Gastroesophageal sphincter (tissue), 4 donors: Measurements from ENCODE around the gene SLC24A3. TPM values are rescaled to one million over a fixed set of nuclear protein-coding genes. Genes with fewer than 3 reads are reported as not detected.

ENCODE experiments used
- ATAC-seq: fragments of 150-250 bp; one replicate; pipeline ENCODE4 v1.9.1; 2016; ENCODE audit warnings: mild to moderate bottlenecking, moderate library complexity
- H3K27ac ChIP-seq, 4 donors: fragments of 200-600 bp; sonication (generic) in 3 of 4; 1 replicate in 3 of 4; 2 replicates in 1 of 4; pipeline ENCODE4 v1.5.1; 2016 to 2019
- H3K27me3 ChIP-seq: fragments of 200-600 bp; sonication (generic); one replicate; pipeline ENCODE4 v1.5.1; 2019
- H3K36me3 ChIP-seq, 2 donors: fragments of 200-600 bp; sonication (generic); one replicate each; pipeline ENCODE4 v1.5.1; 2019; ENCODE audit warnings: control low read depth in 1 of 2
- H3K4me1 ChIP-seq, 3 donors: fragments of 200-600 bp; sonication (generic); 1 replicate in 2 of 3; 2 replicates in 1 of 3; pipeline ENCODE4 v1.5.1; 2016 to 2019; ENCODE audit warnings: control low read depth in 2 of 3
- H3K4me3 ChIP-seq, 2 donors: fragments of 200-600 bp; sonication (generic); one replicate each; pipeline ENCODE4 v1.5.1; 2019; ENCODE audit warnings: mild to moderate bottlenecking in 1 of 2, moderate library complexity in 1 of 2
- H3K9me3 ChIP-seq, 3 donors: fragments of 200-600 bp; sonication (generic); one replicate each; pipeline ENCODE4 v1.5.1; 2017 to 2019; ENCODE audit warnings: control low read depth in 2 of 3
- EP300 ChIP-seq: sonication (generic); formaldehyde crosslinking; IDR thresholded peaks from one replicate; pipeline ENCODE4 v1.6.1; 2017; ENCODE audit warnings: antibody characterized with exemption, mild to moderate bottlenecking
- POLR2A ChIP-seq, 2 donors: fragments of 450-650 bp; IDR thresholded peaks; one replicate each; pipeline ENCODE4 v1.6.1; 2017; ENCODE audit warnings: antibody characterized with exemption in 2 of 2, mild to moderate bottlenecking in 2 of 2, moderate library complexity in 1 of 2
- POLR2AphosphoS5 ChIP-seq: sonication (generic); formaldehyde crosslinking; IDR thresholded peaks from one replicate; pipeline ENCODE4 v1.6.1; 2017; ENCODE audit warnings: antibody characterized with exemption
- WGBS, 2 donors: methylation state at CpG; one replicate each; pipeline ENCODE4 v1.1.5; 2018; ENCODE audit warnings: low coverage in 1 of 2; 5-methylcytosine and 5-hydroxymethylcytosine counted together
- total RNA-seq, 4 donors: library from RNA; depleted of rRNA; stranded (reverse); fragments of >200 nt; gene quantifications; one replicate each; pipeline ENCODE4 v1.1.0, GENCODE V29; 2016
- TF ChIP-seq, protein P1 (sequence below), 4 experiments: fragments of 200-600 bp in 2 of 4; fragments of 450-650 bp in 2 of 4; sonication (generic) in 1 of 4; IDR thresholded peaks; one replicate each; pipeline ENCODE4 v1.5.1; 2017 to 2019; ENCODE audit warnings: antibody characterized with exemption in 4 of 4, mild to moderate bottlenecking in 2 of 4, moderate library complexity in 2 of 4

SLC24A3 gene
- total RNA-seq, 4 donors from 2014 or later: 2.7 to 13.5 (median 5.5) TPM

GRCh38 chr20:19314621-19315020 is 102.2 kb downstream of the SLC24A3 start:
- H3K36me3 ChIP-seq: no peaks in the 10 kb centered on the region
- no peaks in the 10 kb centered on the region for H3K27me3 ChIP-seq
- WGBS, 2 donors: 81 to 96% methylated on average over 5 to 7 of the region's 7 CpGs
- no peaks in the 10 kb centered on the region for H3K9me3 ChIP-seq
- no peak overlapping the region for H3K4me3 ChIP-seq
- ATAC-seq: no peak
- H3K4me1 ChIP-seq: peaks cover 0 to 6% (median 0%) of the 10 kb centered on the region in 3 donors
- no peak overlapping the region for H3K27ac ChIP-seq
- TF ChIP-seq POLR2AphosphoS5: no peak
- TF ChIP-seq, protein P1, sequence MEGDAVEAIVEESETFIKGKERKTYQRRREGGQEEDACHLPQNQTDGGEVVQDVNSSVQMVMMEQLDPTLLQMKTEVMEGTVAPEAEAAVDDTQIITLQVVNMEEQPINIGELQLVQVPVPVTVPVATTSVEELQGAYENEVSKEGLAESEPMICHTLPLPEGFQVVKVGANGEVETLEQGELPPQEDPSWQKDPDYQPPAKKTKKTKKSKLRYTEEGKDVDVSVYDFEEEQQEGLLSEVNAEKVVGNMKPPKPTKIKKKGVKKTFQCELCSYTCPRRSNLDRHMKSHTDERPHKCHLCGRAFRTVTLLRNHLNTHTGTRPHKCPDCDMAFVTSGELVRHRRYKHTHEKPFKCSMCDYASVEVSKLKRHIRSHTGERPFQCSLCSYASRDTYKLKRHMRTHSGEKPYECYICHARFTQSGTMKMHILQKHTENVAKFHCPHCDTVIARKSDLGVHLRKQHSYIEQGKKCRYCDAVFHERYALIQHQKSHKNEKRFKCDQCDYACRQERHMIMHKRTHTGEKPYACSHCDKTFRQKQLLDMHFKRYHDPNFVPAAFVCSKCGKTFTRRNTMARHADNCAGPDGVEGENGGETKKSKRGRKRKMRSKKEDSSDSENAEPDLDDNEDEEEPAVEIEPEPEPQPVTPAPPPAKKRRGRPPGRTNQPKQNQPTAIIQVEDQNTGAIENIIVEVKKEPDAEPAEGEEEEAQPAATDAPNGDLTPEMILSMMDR (IDR thresholded peaks at IDR 0.05): no peak
- TF ChIP-seq EP300: no peak
- no peak for TF ChIP-seq POLR2A (IDR thresholded peaks at IDR 0.05)

GRCh38 chr20:19317237-19318069 is 105.0 kb downstream of the SLC24A3 start:
- Histone ChIP-seq H3K36me3 (no peaks in the 10 kb centered on the region), H3K4me1 (peaks cover 0 to 6% (median 0%) of the 10 kb centered on the region in 3 donors), H3K27ac (no peak overlapping the region), H3K4me3 (no peak overlapping the region), H3K9me3 (no peaks in the 10 kb centered on the region), H3K27me3 (no peaks in the 10 kb centered on the region)
- 52 to 56% methylated on average over 3 to 4 of the region's 5 CpGs for WGBS, 2 donors
- no peak for TF ChIP-seq POLR2A (IDR thresholded peaks at IDR 0.05)
- TF ChIP-seq EP300: no peak
- TF ChIP-seq, protein P1 (IDR thresholded peaks at IDR 0.05): no peak
- no peak for TF ChIP-seq POLR2AphosphoS5
- ATAC-seq: no peak

DNA sequence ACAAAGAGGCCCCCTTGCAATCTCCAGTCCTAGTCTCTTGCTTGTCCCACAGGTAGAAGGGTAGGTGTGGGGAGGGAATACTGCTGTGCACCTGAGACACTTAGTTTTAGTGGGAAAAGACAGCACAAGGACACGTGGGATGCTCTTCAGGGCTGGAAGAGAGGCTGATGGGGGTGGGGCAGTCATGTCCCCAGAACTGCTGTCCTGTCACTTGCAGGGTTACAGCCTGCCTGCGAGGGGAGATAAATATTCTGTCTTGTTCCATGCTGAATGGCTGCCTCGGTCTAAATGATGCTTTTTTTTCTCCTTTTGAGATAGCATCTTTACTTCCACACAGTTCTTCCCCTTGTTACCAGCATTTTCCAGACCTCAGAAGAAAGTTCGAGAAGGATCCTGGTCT is 106.2 kb downstream of the SLC24A3 start:
- no peak for ATAC-seq
- no peaks in the 10 kb centered on the region for H3K9me3 ChIP-seq
- peaks cover 0 to 6% (median 0%) of the 10 kb centered on the region in 3 donors for H3K4me1 ChIP-seq
- TF ChIP-seq POLR2A (IDR thresholded peaks at IDR 0.05) (no peak), POLR2AphosphoS5 (no peak), EP300 (no peak)
- TF ChIP-seq, protein P1 (IDR thresholded peaks at IDR 0.05): no peak
- no peak overlapping the region for H3K4me3 ChIP-seq
- WGBS, 2 donors: 67 to 69% methylated on average over 2 to 4 of the region's 4 CpGs
- no peaks in the 10 kb centered on the region for H3K36me3 ChIP-seq
- no peak overlapping the region for H3K27ac ChIP-seq
- H3K27me3 ChIP-seq: no peaks in the 10 kb centered on the region

GRCh38 chr20:19320005-19320404 is 107.6 kb downstream of the SLC24A3 start:
- peaks cover 0 to 6% (median 0%) of the 10 kb centered on the region in 3 donors for H3K4me1 ChIP-seq
- TF ChIP-seq EP300 (no peak), POLR2AphosphoS5 (no peak), POLR2A (IDR thresholded peaks at IDR 0.05) (no peak)
- TF ChIP-seq, protein P1 (IDR thresholded peaks at IDR 0.05): no peak
- H3K36me3 ChIP-seq: no peaks in the 10 kb centered on the region
- no peak for ATAC-seq
- H3K27ac ChIP-seq: no peak overlapping the region
- H3K9me3 ChIP-seq: no peaks in the 10 kb centered on the region
- H3K4me3 ChIP-seq: no peak overlapping the region
- no peaks in the 10 kb centered on the region for H3K27me3 ChIP-seq
- WGBS, 2 donors: 87 to 92% methylated on average over 2 to 6 of the region's 8 CpGs

DNA sequence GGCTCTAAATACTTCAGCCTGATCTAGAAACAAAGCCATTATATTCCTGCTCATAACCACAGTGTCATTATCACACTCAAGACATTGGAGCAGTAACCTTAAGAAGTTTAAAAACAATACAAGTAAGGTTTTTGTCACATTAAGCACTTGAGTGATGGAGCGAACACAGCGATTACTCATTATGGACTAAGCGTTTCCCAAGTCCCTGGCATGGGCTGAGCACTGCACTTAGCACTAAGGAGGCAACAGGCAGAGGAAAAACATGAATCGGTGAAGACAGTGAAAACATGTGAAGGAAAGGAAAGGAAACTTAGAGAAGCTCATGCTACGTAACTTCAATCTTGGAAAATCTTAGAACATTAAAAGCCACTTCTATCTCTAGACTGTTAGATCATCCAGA is 108.7 kb downstream of the SLC24A3 start:
- 71 to 85% methylated on average over 4 to 5 of the region's 5 CpGs for WGBS, 2 donors
- H3K27ac ChIP-seq: no peak overlapping the region
- no peaks in the 10 kb centered on the region for H3K36me3 ChIP-seq
- no peaks in the 10 kb centered on the region for H3K9me3 ChIP-seq
- peaks cover 0 to 6% (median 0%) of the 10 kb centered on the region in 3 donors for H3K4me1 ChIP-seq
- no peak for ATAC-seq
- no peak for TF ChIP-seq POLR2AphosphoS5
- no peak for TF ChIP-seq EP300
- TF ChIP-seq POLR2A (IDR thresholded peaks at IDR 0.05): no peak
- TF ChIP-seq, protein P1 (IDR thresholded peaks at IDR 0.05): no peak
- no peaks in the 10 kb centered on the region for H3K27me3 ChIP-seq
- no peak overlapping the region for H3K4me3 ChIP-seq
